Cardiac fibroblast (primary cell): ENCODE results near the gene ADAMTS17.

Source experiments
- DNase-seq, 2 donors: peaks; one replicate each; pipeline versions ENCODE4 v3.0.0 to v3.0.0-alpha.2; 2010; ENCODE audit warnings: low read depth in 2 of 2
- H3K4me3 ChIP-seq, 2 donors: replicated peaks in 1 of 2; 1 replicate in 1 of 2; 2 replicates in 1 of 2; pipeline ENCODE4 v1.5.1; 2011; ENCODE audit warnings: low read depth in 2 of 2, low read length in 2 of 2, mild to moderate bottlenecking in 2 of 2, moderate library complexity in 1 of 2
- CTCF ChIP-seq: IDR thresholded peaks from one replicate; pipeline ENCODE4 v1.5.1; 2011; ENCODE audit warnings: low read depth, mild to moderate bottlenecking, low read length, inconsistent platforms

The ADAMTS17 gene

GRCh38 chr15:100050877-100051786, 290.6 kb downstream of the ADAMTS17 start:
- no peak for TF ChIP-seq CTCF
- no peak for DNase-seq
- no peak overlapping the region for H3K4me3 ChIP-seq

GRCh38 chr15:100049936-100050876, 291.6 kb downstream of the ADAMTS17 start:
- no peak for TF ChIP-seq CTCF
- H3K4me3 ChIP-seq = no peak overlapping the region
- DNase-seq = no peak

- no peak for DNase-seq
- H3K4me3 ChIP-seq = no peak overlapping the region
- TF ChIP-seq CTCF = no peak
Measured at GRCh38 chr15:100049483-100049882, 292.3 kb downstream of the ADAMTS17 start.

GRCh38 chr15:100048736-100049135, 293.0 kb downstream of the ADAMTS17 start:
- no peak for TF ChIP-seq CTCF
- no peak for DNase-seq
- H3K4me3 ChIP-seq = no peak overlapping the region

- TF ChIP-seq CTCF = no peak
- no peak overlapping the region for H3K4me3 ChIP-seq
Measured at GRCh38 chr15:100043692-100044091, 298.1 kb downstream of the ADAMTS17 start.

GRCh38 chr15:100043068-100043641, 298.6 kb downstream of the ADAMTS17 start:
- TF ChIP-seq CTCF = no peak
- peak; percentile 66 to 74 for DNase-seq
- H3K4me3 ChIP-seq = no peak overlapping the region

More at GRCh38 chr15:100043692-100044091, 298.1 kb downstream of the ADAMTS17 start:
- no peak for DNase-seq
